ENCODE measurements around the gene INVS.
"Not testable (repeated sequence)": the region's sequence is repeated elsewhere in the genome, so short reads cannot be mapped to it uniquely, and the experiment has no call there.

The INVS gene

GRCh38 chr9:100117316-100117715 is 18.3 kb downstream of the INVS start:
- DNase-seq: no peak

- no peak for DNase-seq
Observed at GRCh38 chr9:100120286-100120685, 21.2 kb downstream of the INVS start.

GRCh38 chr9:100125236-100125635 is 26.2 kb downstream of the INVS start:
- DNase-seq: no peak

GRCh38 chr9:100125910-100126309 is 26.9 kb downstream of the INVS start:
- DNase-seq: no peak

- no peak for DNase-seq
Observed at GRCh38 chr9:100126423-100126822, 27.4 kb downstream of the INVS start.

GRCh38 chr9:100129772-100130171 is 30.7 kb downstream of the INVS start:
- no peak for DNase-seq

GRCh38 chr9:100131216-100131615 is 32.2 kb downstream of the INVS start:
- no peak for DNase-seq

- DNase-seq: no peak
Observed at GRCh38 chr9:100131875-100132430, 32.9 kb downstream of the INVS start.

- DNase-seq: no peak
Observed at GRCh38 chr9:100134731-100135130, 35.7 kb downstream of the INVS start.

- DNase-seq: not testable (repeated sequence)
Observed at GRCh38 chr9:100136799-100137198, 37.8 kb downstream of the INVS start.

GRCh38 chr9:100140303-100140702 is 41.3 kb downstream of the INVS start:
- not testable (repeated sequence) for DNase-seq

GRCh38 chr9:100141862-100142261 is 42.8 kb downstream of the INVS start:
- not testable (repeated sequence) for DNase-seq

- not testable (repeated sequence) for DNase-seq
Observed at GRCh38 chr9:100145167-100145934, 46.3 kb downstream of the INVS start.

GRCh38 chr9:100145976-100146375 is 46.9 kb downstream of the INVS start:
- not testable (repeated sequence) for DNase-seq

GRCh38 chr9:100150214-100150613 is 51.2 kb downstream of the INVS start:
- no peak for DNase-seq

GRCh38 chr9:100160021-100160420 is 61.0 kb downstream of the INVS start:
- DNase-seq: no peak

GRCh38 chr9:100167176-100167575 is 68.1 kb downstream of the INVS start:
- no peak for DNase-seq

- DNase-seq: no peak
Observed at GRCh38 chr9:100167915-100168654, 69.0 kb downstream of the INVS start.

GRCh38 chr9:100170085-100170484 is 71.0 kb downstream of the INVS start:
- no peak for DNase-seq

GRCh38 chr9:100170556-100170955 is 71.5 kb downstream of the INVS start:
- no peak for DNase-seq

- no peak for DNase-seq
Observed at GRCh38 chr9:100186356-100186755, 87.3 kb downstream of the INVS start.

- DNase-seq: no peak
Observed at GRCh38 chr9:100190339-100190738, 91.3 kb downstream of the INVS start.

GRCh38 chr9:100191264-100191663 is 92.2 kb downstream of the INVS start:
- DNase-seq: no peak

Measured in hypothalamus (tissue), 51 donors.